GM13977 (cell line): ENCODE results near the gene UNC93B1.

ENCODE experiments used
- DNase-seq: peaks from one replicate; pipeline ENCODE4 v3.0.0; 2012; ENCODE audit warnings: low spot score
- CTCF ChIP-seq: IDR thresholded peaks from 2 replicates; pipeline ENCODE4 v1.5.1; 2012; ENCODE audit warnings: mild to moderate bottlenecking, control low read depth; ENCODE audit not compliant: insufficient read depth; ENCODE audit errors: extremely low read depth, missing control alignments
- in situ Hi-C: fragments of 300-500 bp; cut with MboI; formaldehyde crosslinking; loops from one replicate; pipeline ENCODE4 v1.12.0; 2022; ENCODE audit warnings: low sequenced_read_pairs, low pct_unique_long_range_greater_than_20kb, mixed read lengths, inconsistent platforms; ENCODE audit not compliant: unreplicated experiment

The UNC93B1 gene

DNA sequence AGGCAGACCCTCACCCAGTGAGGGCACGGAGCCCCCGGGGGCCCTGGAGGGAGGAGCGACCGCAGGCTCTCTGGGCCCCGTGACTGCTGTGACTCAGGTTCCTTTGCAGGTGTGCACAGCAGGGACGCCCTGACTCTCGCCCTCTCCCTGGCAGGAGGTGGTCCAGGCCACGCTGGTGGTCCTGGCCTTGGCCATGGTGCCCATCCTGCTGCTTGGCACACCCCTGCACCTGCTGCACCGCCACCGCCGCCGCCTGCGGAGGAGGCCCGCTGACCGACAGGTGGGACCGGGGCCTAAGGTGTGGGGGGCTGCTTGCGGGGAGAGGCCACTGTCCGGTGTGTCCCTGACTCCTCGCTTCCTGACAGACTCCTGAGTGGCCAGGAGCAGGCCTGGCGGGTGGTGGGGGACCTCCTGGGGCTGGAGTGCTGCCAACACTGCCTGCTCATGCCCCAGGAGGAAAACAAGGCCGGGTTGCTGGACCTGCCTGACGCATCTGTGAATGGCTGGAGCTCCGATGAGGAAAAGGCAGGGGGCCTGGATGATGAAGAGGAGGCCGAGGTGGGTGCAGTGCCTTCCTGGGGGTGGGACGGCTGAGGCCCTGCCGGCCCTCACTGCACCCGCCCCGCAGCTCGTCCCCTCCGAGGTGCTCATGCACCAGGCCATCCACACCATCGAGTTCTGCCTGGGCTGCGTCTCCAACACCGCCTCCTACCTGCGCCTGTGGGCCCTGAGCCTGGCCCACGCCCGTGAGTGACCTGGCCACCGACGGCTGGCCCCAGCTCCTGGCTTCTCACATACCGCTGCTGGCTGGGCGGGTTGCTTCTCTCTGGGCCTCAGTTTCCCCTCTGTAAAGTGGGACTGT lies 45.8 kb upstream of the UNC93B1 start:
- TF ChIP-seq CTCF: no peak
- in situ Hi-C loops: no loop called here
- DNase-seq: peak; percentile 29

DNA sequence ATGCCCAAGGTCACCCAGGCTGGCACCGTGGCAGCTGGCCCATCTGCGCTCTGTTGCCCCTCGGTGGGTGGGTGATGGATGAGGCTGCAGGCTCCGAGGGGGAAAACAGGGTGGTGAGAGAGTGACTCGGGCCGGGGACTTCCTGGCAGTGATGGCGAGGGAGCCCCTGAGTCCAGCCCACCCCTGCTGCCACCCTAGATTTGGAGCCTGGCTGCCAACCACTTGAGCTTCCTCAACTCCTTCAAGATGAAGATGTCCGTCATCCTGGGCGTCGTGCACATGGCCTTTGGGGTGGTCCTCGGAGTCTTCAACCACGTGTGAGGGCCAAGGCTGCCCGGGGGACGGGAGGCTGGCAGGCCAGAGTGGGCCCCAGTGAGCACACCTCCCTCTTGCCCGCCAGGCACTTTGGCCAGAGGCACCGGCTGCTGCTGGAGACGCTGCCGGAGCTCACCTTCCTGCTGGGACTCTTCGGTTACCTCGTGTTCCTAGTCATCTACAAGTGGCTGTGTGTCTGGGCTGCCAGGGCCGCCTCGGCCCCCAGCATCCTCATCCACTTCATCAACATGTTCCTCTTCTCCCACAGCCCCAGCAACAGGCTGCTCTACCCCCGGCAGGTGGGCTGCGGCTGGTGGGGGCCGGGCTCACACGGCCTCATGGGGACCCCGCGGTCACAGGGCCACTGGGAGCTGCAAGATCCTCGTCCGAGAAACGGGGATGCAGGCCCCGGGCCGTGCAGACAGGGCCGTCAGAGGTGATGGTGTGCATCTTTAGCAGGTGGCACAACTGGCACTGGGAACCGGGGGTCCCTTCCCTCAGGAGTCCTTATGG lies 45.0 kb upstream of the UNC93B1 start:
- in situ Hi-C loops: no loop called here
- TF ChIP-seq CTCF: no peak
- DNase-seq: no peak

DNA sequence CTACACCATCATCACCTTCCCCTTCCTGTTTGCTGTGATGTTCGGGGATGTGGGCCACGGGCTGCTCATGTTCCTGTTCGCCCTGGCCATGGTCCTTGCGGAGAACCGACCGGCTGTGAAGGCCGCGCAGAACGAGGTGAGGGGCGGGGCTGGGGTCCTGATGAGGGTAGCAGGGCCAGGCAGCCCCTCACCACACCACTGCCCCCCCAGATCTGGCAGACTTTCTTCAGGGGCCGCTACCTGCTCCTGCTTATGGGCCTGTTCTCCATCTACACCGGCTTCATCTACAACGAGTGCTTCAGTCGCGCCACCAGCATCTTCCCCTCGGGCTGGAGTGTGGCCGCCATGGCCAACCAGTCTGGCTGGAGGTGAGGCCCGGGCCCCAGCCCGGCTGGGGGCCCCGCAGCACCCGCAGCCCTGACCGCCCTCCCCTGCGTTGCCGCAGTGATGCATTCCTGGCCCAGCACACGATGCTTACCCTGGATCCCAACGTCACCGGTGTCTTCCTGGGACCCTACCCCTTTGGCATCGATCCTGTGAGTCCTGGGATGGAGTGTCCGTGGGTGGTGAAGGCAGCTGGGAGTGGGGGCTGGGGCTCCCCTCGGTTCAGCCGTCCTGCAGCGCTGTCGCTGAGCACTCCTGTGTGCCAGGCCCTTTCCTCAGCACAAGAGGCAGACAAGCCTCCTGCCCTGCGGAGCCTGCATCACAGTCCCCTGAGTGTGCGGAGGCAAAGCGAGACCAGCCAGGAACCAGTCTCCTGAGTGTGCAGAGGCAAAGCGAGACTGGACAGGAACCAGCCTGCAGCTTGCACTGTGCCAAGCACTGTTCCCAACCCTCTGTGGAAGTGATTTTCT lies 43.8 kb upstream of the UNC93B1 start:
- in situ Hi-C loops: no loop called here
- peak; percentile 36 for DNase-seq

GRCh38 chr11:68044898-68045351 lies 41.0 kb upstream of the UNC93B1 start:
- TF ChIP-seq CTCF: no peak
- in situ Hi-C loops: no loop called here
- no peak for DNase-seq

More for the DNA sequence above, 43.8 kb upstream of the UNC93B1 start:
- no peak for TF ChIP-seq CTCF

DNA sequence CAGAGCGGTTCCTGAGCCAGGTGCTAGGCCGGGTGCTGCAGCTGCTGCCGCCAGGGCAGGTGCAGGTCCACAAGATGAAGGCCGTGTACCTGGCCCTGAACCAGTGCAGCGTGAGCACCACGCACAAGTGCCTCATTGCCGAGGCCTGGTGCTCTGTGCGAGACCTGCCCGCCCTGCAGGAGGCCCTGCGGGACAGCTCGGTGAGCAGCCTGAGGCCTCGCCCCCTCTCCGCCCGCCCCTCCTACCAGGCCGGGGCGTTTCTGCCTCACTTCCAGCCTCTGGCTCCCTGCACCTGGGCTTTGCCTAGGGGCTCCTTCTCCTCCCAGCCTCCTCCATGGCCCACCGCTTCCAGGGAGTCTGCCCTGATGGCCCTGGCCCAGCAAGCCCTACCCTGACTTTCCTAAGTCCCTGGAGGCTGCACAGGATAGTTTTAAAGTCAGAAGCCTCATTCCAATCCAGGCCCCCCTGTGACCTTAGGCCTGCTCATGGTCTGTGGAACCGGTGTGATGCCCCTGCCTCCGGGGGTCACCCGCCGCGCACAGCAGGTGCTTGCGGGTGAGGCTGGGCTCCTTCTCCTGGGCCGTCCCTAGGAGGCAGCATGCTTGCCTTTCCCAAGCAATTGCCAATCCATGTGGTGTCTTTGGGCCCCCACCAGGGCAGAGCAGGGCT lies 40.4 kb upstream of the UNC93B1 start:
- DNase-seq: no peak
- no peak for TF ChIP-seq CTCF
- in situ Hi-C loops: no loop called here
